Measurements from ENCODE around the gene SUMO3.

- no peak for TF ChIP-seq POLR2A (IDR thresholded peaks at IDR 0.05; ENCODE audit: low read depth, low read length)
- no peak for TF ChIP-seq TAF1 (IDR thresholded peaks at IDR 0.05; ENCODE audit: borderline replicate concordance, low read depth, low read length)
- TF ChIP-seq POLR2AphosphoS5 (IDR thresholded peaks at IDR 0.05; ENCODE audit: low read depth, low read length) = no peak
These were observed 13.5 kb upstream of the SUMO3 start for GRCh38 chr21:44831227-44831860.
